Naive thymus-derived CD8-positive, alpha-beta T cell (primary cell): ENCODE measurements around the gene AUTS2. TPM values are rescaled to one million over a fixed set of nuclear protein-coding genes. Genes with fewer than 3 reads are reported as not detected.

Experiments used
- ATAC-seq, 2 donors: fragments of 150-1000 bp; cut with Tn5 transposase in 1 of 2; sonication (Bioruptor Pico), chemical (Tn5 transposase) in 1 of 2; 1 replicate in 1 of 2; 2 replicates in 1 of 2; pipeline ENCODE4 v1.10.0; 2021; ENCODE audit warnings: mild to moderate bottlenecking in 2 of 2, moderate library complexity in 2 of 2
- POLR2A ChIA-PET: fragments of 350-600 bp; sonication (Branson Sonifier 250); formaldehyde crosslinking; loops from one replicate; lab custom pipeline; 2021; ENCODE audit warnings: antibody characterized with exemption; lab: Charles Lee
- DNase-seq, 10 donors: peaks; one replicate each; pipeline versions ENCODE4 v3.0.0 to v3.0.0-alpha.2; 2020 to 2022
- H3K27ac Mint-ChIP-seq, 10 donors: one replicate each; pipeline ENCODE4 v1.8.0; 2020 to 2022; ENCODE audit warnings: mild to moderate bottlenecking in 10 of 10, mixed read lengths in 10 of 10, moderate library complexity in 4 of 10, inconsistent platforms in 1 of 10
- H3K27me3 Mint-ChIP-seq, 5 donors: one replicate each; pipeline ENCODE4 v1.8.0; 2021 to 2022; ENCODE audit warnings: mixed read lengths in 5 of 5
- H3K36me3 Mint-ChIP-seq, 3 donors: one replicate each; pipeline ENCODE4 v1.8.0; 2020 to 2022; ENCODE audit warnings: mixed read lengths in 3 of 3, mild to moderate bottlenecking in 2 of 3, inconsistent platforms in 1 of 3
- H3K4me1 Mint-ChIP-seq, 4 donors: one replicate each; pipeline ENCODE4 v1.8.0; 2021 to 2022; ENCODE audit warnings: mixed read lengths in 4 of 4
- H3K4me3 Mint-ChIP-seq, 10 donors: one replicate each; pipeline ENCODE4 v1.8.0; 2020 to 2022; ENCODE audit warnings: mild to moderate bottlenecking in 10 of 10, mixed read lengths in 10 of 10, moderate library complexity in 6 of 10, inconsistent platforms in 1 of 10
- H3K9me3 Mint-ChIP-seq, 9 donors: one replicate each; pipeline ENCODE4 v1.8.0; 2020 to 2022; ENCODE audit warnings: mixed read lengths in 9 of 9, mild to moderate bottlenecking in 3 of 9, inconsistent platforms in 1 of 9, moderate library complexity in 1 of 9
- polyA plus RNA-seq, 3 donors: library from polyadenylated mRNA; unstranded; fragments of 300-500 nt; fragmentation: Illumina TruSeq; gene quantifications; one replicate each; pipeline ENCODE4 v1.2.3, GENCODE V29; 2021
- total RNA-seq, 8 experiments: library from RNA in 2 of 8; stranded (reverse) in 2 of 8; gene quantifications; one replicate each; pipeline ENCODE4 v1.2.3 and lab custom pipeline; 2021 to 2026

AUTS2 gene
- total and polyA plus RNA-seq, 5 experiments from 2014 or later: 0.36 to 4.6 (median 3.0) TPM

GRCh38 chr7:70214071-70214470 is 615.8 kb downstream of the AUTS2 start:
- Mint-ChIP-seq H3K27ac (no peak overlapping the region), H3K36me3 (no peaks in the 10 kb centered on the region), H3K4me3 (no peak overlapping the region), H3K27me3 (no peaks in the 10 kb centered on the region), H3K9me3 (no peaks in the 10 kb centered on the region), H3K4me1 (no peaks in the 10 kb centered on the region)
- POLR2A ChIA-PET: no interaction called here
- no peak for ATAC-seq
- no peak for DNase-seq

- ATAC-seq: no peak
- Mint-ChIP-seq H3K27me3 (no peaks in the 10 kb centered on the region), H3K4me1 (no peaks in the 10 kb centered on the region), H3K27ac (no peak overlapping the region), H3K36me3 (no peaks in the 10 kb centered on the region), H3K9me3 (no peaks in the 10 kb centered on the region), H3K4me3 (no peak overlapping the region)
- no peak for DNase-seq
- POLR2A ChIA-PET: no interaction called here
Observed at GRCh38 chr7:70215491-70215890, 617.2 kb downstream of the AUTS2 start.

- H3K27me3 Mint-ChIP-seq: no peaks in the 10 kb centered on the region
- no peaks in the 10 kb centered on the region for H3K36me3 Mint-ChIP-seq
- H3K4me3 Mint-ChIP-seq: peak overlapping the region in 1 of 10 donors; percentile 20
- no peak for ATAC-seq
- POLR2A ChIA-PET: no interaction called here
- H3K9me3 Mint-ChIP-seq: peaks cover 0 to 2% (median 0%) of the 10 kb centered on the region in 9 donors
- DNase-seq: no peak
- H3K27ac Mint-ChIP-seq: no peak overlapping the region
- H3K4me1 Mint-ChIP-seq: no peaks in the 10 kb centered on the region
Observed at GRCh38 chr7:70217571-70217970, 619.3 kb downstream of the AUTS2 start.

GRCh38 chr7:70218006-70218405 is 619.7 kb downstream of the AUTS2 start:
- ATAC-seq: no peak
- POLR2A ChIA-PET: no interaction called here
- H3K9me3 Mint-ChIP-seq: peaks cover 0 to 2% (median 0%) of the 10 kb centered on the region in 9 donors
- no peaks in the 10 kb centered on the region for H3K27me3 Mint-ChIP-seq
- no peak overlapping the region for H3K27ac Mint-ChIP-seq
- H3K4me3 Mint-ChIP-seq: no peak overlapping the region
- H3K36me3 Mint-ChIP-seq: no peaks in the 10 kb centered on the region
- no peaks in the 10 kb centered on the region for H3K4me1 Mint-ChIP-seq
- no peak for DNase-seq

GRCh38 chr7:70219061-70219460 is 620.8 kb downstream of the AUTS2 start:
- H3K9me3 Mint-ChIP-seq: peaks cover 0 to 2% (median 0%) of the 10 kb centered on the region in 9 donors
- H3K4me3 Mint-ChIP-seq: no peak overlapping the region
- no peaks in the 10 kb centered on the region for H3K36me3 Mint-ChIP-seq
- POLR2A ChIA-PET: no interaction called here
- DNase-seq (no peak), ATAC-seq (no peak)
- no peak overlapping the region for H3K27ac Mint-ChIP-seq
- no peaks in the 10 kb centered on the region for H3K27me3 Mint-ChIP-seq
- H3K4me1 Mint-ChIP-seq: no peaks in the 10 kb centered on the region

GRCh38 chr7:70229242-70229641 is 631.0 kb downstream of the AUTS2 start:
- H3K9me3 Mint-ChIP-seq: peaks cover 5 to 36% (median 18%) of the 10 kb centered on the region in 9 donors
- H3K4me1 Mint-ChIP-seq: no peaks in the 10 kb centered on the region
- H3K4me3 Mint-ChIP-seq: no peak overlapping the region
- DNase-seq (no peak), ATAC-seq (no peak)
- H3K27me3 Mint-ChIP-seq: no peaks in the 10 kb centered on the region
- no peak overlapping the region for H3K27ac Mint-ChIP-seq
- peaks cover 0 to 35% (median 20%) of the 10 kb centered on the region in 3 donors for H3K36me3 Mint-ChIP-seq
- POLR2A ChIA-PET: no interaction called here

- peaks cover 0 to 35% (median 20%) of the 10 kb centered on the region in 3 donors for H3K36me3 Mint-ChIP-seq
- no peak for DNase-seq
- no peaks in the 10 kb centered on the region for H3K27me3 Mint-ChIP-seq
- no peak overlapping the region for H3K27ac Mint-ChIP-seq
- POLR2A ChIA-PET: no interaction called here
- ATAC-seq: no peak
- no peaks in the 10 kb centered on the region for H3K4me1 Mint-ChIP-seq
- H3K9me3 Mint-ChIP-seq: peaks cover 5 to 36% (median 18%) of the 10 kb centered on the region in 9 donors
- no peak overlapping the region for H3K4me3 Mint-ChIP-seq
Observed at GRCh38 chr7:70230761-70231160, 632.5 kb downstream of the AUTS2 start.

GRCh38 chr7:70233776-70234175 is 635.5 kb downstream of the AUTS2 start:
- Mint-ChIP-seq H3K4me3 (no peak overlapping the region), H3K27ac (no peak overlapping the region), H3K27me3 (peaks cover 0 to 4% (median 0%) of the 10 kb centered on the region in 5 donors), H3K4me1 (peaks cover 0 to 10% (median 0%) of the 10 kb centered on the region in 4 donors), H3K9me3 (peaks cover 2 to 27% (median 18%) of the 10 kb centered on the region in 9 donors), H3K36me3 (peaks cover 0 to 30% (median 17%) of the 10 kb centered on the region in 3 donors)
- DNase-seq (no peak), ATAC-seq (no peak)
- POLR2A ChIA-PET: no interaction called here

- Mint-ChIP-seq H3K9me3 (peaks cover 0 to 5% (median 0%) of the 10 kb centered on the region in 9 donors), H3K36me3 (peaks cover 0 to 7% (median 0%) of the 10 kb centered on the region in 3 donors), H3K4me1 (peaks cover 0 to 10% (median 0%) of the 10 kb centered on the region in 4 donors), H3K27ac (no peak overlapping the region), H3K27me3 (peaks cover 0 to 4% (median 0%) of the 10 kb centered on the region in 5 donors), H3K4me3 (no peak overlapping the region)
- ATAC-seq (no peak), DNase-seq (no peak)
- POLR2A ChIA-PET: no interaction called here
Observed at GRCh38 chr7:70237256-70237655, 639.0 kb downstream of the AUTS2 start.

GRCh38 chr7:70237831-70238575 is 639.7 kb downstream of the AUTS2 start:
- peaks cover 0 to 4% (median 0%) of the 10 kb centered on the region in 5 donors for H3K27me3 Mint-ChIP-seq
- no peak overlapping the region for H3K4me3 Mint-ChIP-seq
- no peak for ATAC-seq
- peak overlapping the region in 1 of 10 donors; percentile 8 for H3K27ac Mint-ChIP-seq
- DNase-seq: no peak
- H3K4me1 Mint-ChIP-seq: peaks cover 0 to 10% (median 0%) of the 10 kb centered on the region in 4 donors
- peaks cover 0 to 5% (median 0%) of the 10 kb centered on the region in 9 donors for H3K9me3 Mint-ChIP-seq
- POLR2A ChIA-PET: no interaction called here
- H3K36me3 Mint-ChIP-seq: peaks cover 0 to 3% (median 0%) of the 10 kb centered on the region in 3 donors

- POLR2A ChIA-PET: no interaction called here
- ATAC-seq: no peak
- Mint-ChIP-seq H3K36me3 (no peaks in the 10 kb centered on the region), H3K9me3 (no peaks in the 10 kb centered on the region), H3K27me3 (peaks cover 0 to 4% (median 0%) of the 10 kb centered on the region in 5 donors), H3K4me3 (no peak overlapping the region), H3K27ac (no peak overlapping the region), H3K4me1 (peaks cover 0 to 10% (median 0%) of the 10 kb centered on the region in 4 donors)
- no peak for DNase-seq
Observed at GRCh38 chr7:70239918-70240317, 641.6 kb downstream of the AUTS2 start.

GRCh38 chr7:70240873-70241272 is 642.6 kb downstream of the AUTS2 start:
- Mint-ChIP-seq H3K36me3 (no peaks in the 10 kb centered on the region), H3K4me1 (peaks cover 0 to 10% (median 0%) of the 10 kb centered on the region in 4 donors), H3K9me3 (no peaks in the 10 kb centered on the region), H3K27me3 (peaks cover 0 to 4% (median 0%) of the 10 kb centered on the region in 5 donors), H3K4me3 (no peak overlapping the region), H3K27ac (no peak overlapping the region)
- POLR2A ChIA-PET: no interaction called here
- ATAC-seq (no peak), DNase-seq (no peak)

- peaks cover 0 to 10% (median 0%) of the 10 kb centered on the region in 4 donors for H3K4me1 Mint-ChIP-seq
- H3K27me3 Mint-ChIP-seq: peaks cover 0 to 4% (median 0%) of the 10 kb centered on the region in 5 donors
- POLR2A ChIA-PET: no interaction called here
- H3K36me3 Mint-ChIP-seq: no peaks in the 10 kb centered on the region
- no peak for ATAC-seq
- no peak overlapping the region for H3K4me3 Mint-ChIP-seq
- no peaks in the 10 kb centered on the region for H3K9me3 Mint-ChIP-seq
- DNase-seq: no peak
- no peak overlapping the region for H3K27ac Mint-ChIP-seq
Observed at GRCh38 chr7:70241536-70242175, 643.4 kb downstream of the AUTS2 start.
